K562 (cell line): ENCODE data around the gene P2RX1. TPM values are rescaled to one million over a fixed set of nuclear protein-coding genes. Genes with fewer than 3 reads are reported as not detected.

Source experiments
- CBFA2T3 ChIP-seq: fragments of 450-650 bp; IDR thresholded peaks from 2 replicates; pipeline ENCODE4 v1.6.1; 2017
- DEAF1 ChIP-seq: fragments of 450-650 bp; formaldehyde crosslinking; IDR thresholded peaks from 2 replicates; pipeline ENCODE4 v1.4.0; 2020; ENCODE audit warnings: mild to moderate bottlenecking, moderate library complexity
- ESRRB ChIP-seq: fragments of 250-450 bp; sonication (Bioruptor Pico); IDR thresholded peaks from 2 replicates; pipeline ENCODE4 v1.5.0; 2020; ENCODE audit warnings: mild to moderate bottlenecking, moderate library complexity, borderline replicate concordance
- MEIS2 ChIP-seq: fragments of 450-650 bp; IDR thresholded peaks from 2 replicates; pipeline ENCODE4 v1.6.1; 2014; ENCODE audit warnings: mild to moderate bottlenecking; ENCODE audit not compliant: partially characterized antibody
- RFX7 ChIP-seq: fragments of 250-450 bp; sonication (Bioruptor Pico); IDR thresholded peaks from 2 replicates; pipeline ENCODE4 v1.5.1; 2021; ENCODE audit warnings: mild to moderate bottlenecking
- SREBF1 ChIP-seq: fragments of 150-350 bp; IDR thresholded peaks from 2 replicates; pipeline ENCODE4 v1.6.1; 2014; ENCODE audit warnings: antibody characterized with exemption, low read depth, low read length, borderline replicate concordance
- TAF1 ChIP-seq: IDR thresholded peaks from 2 replicates; pipeline ENCODE4 v1.6.1; 2011; ENCODE audit warnings: mild to moderate bottlenecking, low read length, moderate library complexity; ENCODE audit not compliant: insufficient read depth, control insufficient read depth, severe bottlenecking; ENCODE audit errors: extremely low read depth
- polyA plus RNA-seq, 8 experiments: library from polyadenylated mRNA; depleted of rRNA in 4 of 8; stranded (reverse) in 5 of 8; unstranded in 3 of 8; fragments of >200 nt; fragmentation: Nextera tagmentation in 2 of 8; fragmentation: Illumina TruSeq in 1 of 8; extraction: Ambion mirVana in 2 of 8; extraction: Trizol in 1 of 8; gene quantifications; 2 replicates each; pipeline versions ENCODE4 v1.2.1 to v1.2.3, GENCODE V29; 2011 to 2014; ENCODE audit warnings: inconsistent platforms in 1 of 8, missing spikeins in 1 of 8
- total RNA-seq, 7 experiments: library from RNA; depleted of rRNA in 6 of 7; stranded (reverse); fragments of >200 nt in 6 of 7; fragmentation: Illumina TruSeq in 2 of 7; extraction: Trizol in 2 of 7; gene quantifications; 2 replicates each; pipeline versions ENCODE4 v1.2.1 to v1.2.3, GENCODE V29; 2011 to 2021; ENCODE audit warnings: low replicate concordance in 1 of 7
- TF ChIP-seq, protein P1 (sequence below), 2 experiments: fragments of 450-650 bp in 1 of 2; sonication (generic) in 1 of 2; formaldehyde crosslinking in 1 of 2; IDR thresholded peaks; 2 replicates each; pipeline versions ENCODE4 v1.7.1 to v1.9.0; 2016 to 2022; ENCODE audit warnings: inconsistent platforms in 1 of 2, mild to moderate bottlenecking in 1 of 2, missing genetic modification reagents in 1 of 2
- TF ChIP-seq, protein P2 (sequence below), 3 experiments: IDR thresholded peaks in 2 of 3; conservative IDR thresholded peaks in 1 of 3; 2 replicates each; pipeline ENCODE4 v1.5.1; 2011 to 2012; ENCODE audit warnings: low read length in 3 of 3, mild to moderate bottlenecking in 3 of 3, control low read depth in 2 of 3, improper control_type of control experiment in 1 of 3, inconsistent platforms in 1 of 3, low read depth in 1 of 3, mixed read lengths in 1 of 3, moderate library complexity in 1 of 3; ENCODE audit not compliant: insufficient read depth in 2 of 3
- TF ChIP-seq, protein P3 (sequence below): fragments of 450-650 bp; formaldehyde crosslinking; IDR thresholded peaks from 2 replicates; pipeline ENCODE4 v1.4.0; 2020; ENCODE audit warnings: mild to moderate bottlenecking, moderate library complexity

P2RX1 gene
- total and polyA plus RNA-seq, 9 of the 15 experiments (the other 6 are each of a cell fraction or from before 2014, with no cell fraction given): 0.27 to 20.3 (median 10.3) TPM

GRCh38 chr17:3965118-3965800 lies 49.0 kb upstream of the P2RX1 start (continued):
- TF ChIP-seq, protein P1, sequence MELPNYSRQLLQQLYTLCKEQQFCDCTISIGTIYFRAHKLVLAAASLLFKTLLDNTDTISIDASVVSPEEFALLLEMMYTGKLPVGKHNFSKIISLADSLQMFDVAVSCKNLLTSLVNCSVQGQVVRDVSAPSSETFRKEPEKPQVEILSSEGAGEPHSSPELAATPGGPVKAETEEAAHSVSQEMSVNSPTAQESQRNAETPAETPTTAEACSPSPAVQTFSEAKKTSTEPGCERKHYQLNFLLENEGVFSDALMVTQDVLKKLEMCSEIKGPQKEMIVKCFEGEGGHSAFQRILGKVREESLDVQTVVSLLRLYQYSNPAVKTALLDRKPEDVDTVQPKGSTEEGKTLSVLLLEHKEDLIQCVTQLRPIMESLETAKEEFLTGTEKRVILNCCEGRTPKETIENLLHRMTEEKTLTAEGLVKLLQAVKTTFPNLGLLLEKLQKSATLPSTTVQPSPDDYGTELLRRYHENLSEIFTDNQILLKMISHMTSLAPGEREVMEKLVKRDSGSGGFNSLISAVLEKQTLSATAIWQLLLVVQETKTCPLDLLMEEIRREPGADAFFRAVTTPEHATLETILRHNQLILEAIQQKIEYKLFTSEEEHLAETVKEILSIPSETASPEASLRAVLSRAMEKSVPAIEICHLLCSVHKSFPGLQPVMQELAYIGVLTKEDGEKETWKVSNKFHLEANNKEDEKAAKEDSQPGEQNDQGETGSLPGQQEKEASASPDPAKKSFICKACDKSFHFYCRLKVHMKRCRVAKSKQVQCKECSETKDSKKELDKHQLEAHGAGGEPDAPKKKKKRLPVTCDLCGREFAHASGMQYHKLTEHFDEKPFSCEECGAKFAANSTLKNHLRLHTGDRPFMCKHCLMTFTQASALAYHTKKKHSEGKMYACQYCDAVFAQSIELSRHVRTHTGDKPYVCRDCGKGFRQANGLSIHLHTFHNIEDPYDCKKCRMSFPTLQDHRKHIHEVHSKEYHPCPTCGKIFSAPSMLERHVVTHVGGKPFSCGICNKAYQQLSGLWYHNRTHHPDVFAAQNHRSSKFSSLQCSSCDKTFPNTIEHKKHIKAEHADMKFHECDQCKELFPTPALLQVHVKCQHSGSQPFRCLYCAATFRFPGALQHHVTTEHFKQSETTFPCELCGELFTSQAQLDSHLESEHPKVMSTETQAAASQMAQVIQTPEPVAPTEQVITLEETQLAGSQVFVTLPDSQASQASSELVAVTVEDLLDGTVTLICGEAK (IDR thresholded peaks at IDR 0.05): no peak
- TF ChIP-seq, protein P1 (CRISPR knock-in tag; IDR thresholded peaks at IDR 0.05): no peak
- TF ChIP-seq CBFA2T3 (peak; percentile 45; the same call in 1 of the 2 replicates), ESRRB (CRISPR knock-in tag) (no peak), RFX7 (no peak), TAF1 (peak; percentile 60), MEIS2 (no peak), SREBF1 (no peak), DEAF1 (CRISPR knock-in tag) (no peak)
- TF ChIP-seq, protein P2, sequence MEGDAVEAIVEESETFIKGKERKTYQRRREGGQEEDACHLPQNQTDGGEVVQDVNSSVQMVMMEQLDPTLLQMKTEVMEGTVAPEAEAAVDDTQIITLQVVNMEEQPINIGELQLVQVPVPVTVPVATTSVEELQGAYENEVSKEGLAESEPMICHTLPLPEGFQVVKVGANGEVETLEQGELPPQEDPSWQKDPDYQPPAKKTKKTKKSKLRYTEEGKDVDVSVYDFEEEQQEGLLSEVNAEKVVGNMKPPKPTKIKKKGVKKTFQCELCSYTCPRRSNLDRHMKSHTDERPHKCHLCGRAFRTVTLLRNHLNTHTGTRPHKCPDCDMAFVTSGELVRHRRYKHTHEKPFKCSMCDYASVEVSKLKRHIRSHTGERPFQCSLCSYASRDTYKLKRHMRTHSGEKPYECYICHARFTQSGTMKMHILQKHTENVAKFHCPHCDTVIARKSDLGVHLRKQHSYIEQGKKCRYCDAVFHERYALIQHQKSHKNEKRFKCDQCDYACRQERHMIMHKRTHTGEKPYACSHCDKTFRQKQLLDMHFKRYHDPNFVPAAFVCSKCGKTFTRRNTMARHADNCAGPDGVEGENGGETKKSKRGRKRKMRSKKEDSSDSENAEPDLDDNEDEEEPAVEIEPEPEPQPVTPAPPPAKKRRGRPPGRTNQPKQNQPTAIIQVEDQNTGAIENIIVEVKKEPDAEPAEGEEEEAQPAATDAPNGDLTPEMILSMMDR (IDR thresholded peaks at IDR 0.05 in 2 of 3, conservative IDR thresholded peaks at IDR 0.05 in 1 of 3; ENCODE audit: insufficient read depth in 2 of 3, low read depth in 1 of 3, low read length in 3 of 3): peak in 2 of 3 experiments; percentile 39 to 48; a peak in 4 of 6 replicates
- TF ChIP-seq, protein P3, sequence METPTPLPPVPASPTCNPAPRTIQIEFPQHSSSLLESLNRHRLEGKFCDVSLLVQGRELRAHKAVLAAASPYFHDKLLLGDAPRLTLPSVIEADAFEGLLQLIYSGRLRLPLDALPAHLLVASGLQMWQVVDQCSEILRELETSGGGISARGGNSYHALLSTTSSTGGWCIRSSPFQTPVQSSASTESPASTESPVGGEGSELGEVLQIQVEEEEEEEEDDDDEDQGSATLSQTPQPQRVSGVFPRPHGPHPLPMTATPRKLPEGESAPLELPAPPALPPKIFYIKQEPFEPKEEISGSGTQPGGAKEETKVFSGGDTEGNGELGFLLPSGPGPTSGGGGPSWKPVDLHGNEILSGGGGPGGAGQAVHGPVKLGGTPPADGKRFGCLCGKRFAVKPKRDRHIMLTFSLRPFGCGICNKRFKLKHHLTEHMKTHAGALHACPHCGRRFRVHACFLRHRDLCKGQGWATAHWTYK (CRISPR knock-in tag): no peak
